Tibial artery (tissue), 4 donors: ENCODE data around the gene SLC41A3.

Source experiments
- DNase-seq, 2 donors: peaks; one replicate each; pipeline ENCODE4 v3.0.0-alpha.2; 2019
- H3K27ac ChIP-seq, 2 donors: fragments of 200-600 bp; sonication (generic) in 1 of 2; 1 replicate in 1 of 2; 2 replicates in 1 of 2; pipeline ENCODE4 v1.5.1; 2018 to 2019; ENCODE audit warnings: mild to moderate bottlenecking in 1 of 2
- H3K27me3 ChIP-seq, 2 donors: fragments of 200-600 bp; sonication (generic) in 1 of 2; one replicate each; pipeline versions ENCODE4 v1.5.1 to v1.6.0; 2016 to 2019
- H3K36me3 ChIP-seq, 3 donors: fragments of 200-600 bp; sonication (generic) in 2 of 3; one replicate each; pipeline ENCODE4 v1.5.1; 2016 to 2019; ENCODE audit warnings: mild to moderate bottlenecking in 2 of 3
- H3K4me1 ChIP-seq, 4 donors: fragments of 200-600 bp; sonication (generic) in 2 of 4; 1 replicate in 3 of 4; 2 replicates in 1 of 4; pipeline ENCODE4 v1.5.1; 2016 to 2019
- H3K4me3 ChIP-seq, 2 donors: fragments of 200-600 bp; sonication (generic) in 1 of 2; 1 replicate in 1 of 2; 2 replicates in 1 of 2; pipeline ENCODE4 v1.5.1; 2018 to 2019; ENCODE audit warnings: mild to moderate bottlenecking in 2 of 2
- H3K9me3 ChIP-seq, 3 donors: fragments of 200-600 bp; sonication (generic) in 1 of 3; one replicate each; pipeline ENCODE4 v1.5.1; 2016 to 2019
- CTCF ChIP-seq, 2 experiments: fragments of 200-600 bp in 1 of 2; fragments of 450-650 bp in 1 of 2; IDR thresholded peaks; one replicate each; pipeline ENCODE4 v1.5.1; 2017 to 2019; ENCODE audit warnings: antibody characterized with exemption in 2 of 2, mild to moderate bottlenecking in 1 of 2, moderate library complexity in 1 of 2
- intact Hi-C: fragments of 100-400 bp; cut with DNase I; formaldehyde crosslinking; loops from one replicate; pipeline ENCODE4 v1.15.0; 2023; ENCODE audit warnings: low total_unique reads

The SLC41A3 gene

GRCh38 chr3:126119008-126119675 is 35.2 kb upstream of the SLC41A3 start:
- Histone ChIP-seq H3K27ac (no peak overlapping the region), H3K4me1 (no peaks in the 10 kb centered on the region), H3K9me3 (no peaks in the 10 kb centered on the region), H3K36me3 (peaks cover 0 to 12% (median 0%) of the 10 kb centered on the region in 3 donors), H3K4me3 (no peak overlapping the region), H3K27me3 (no peaks in the 10 kb centered on the region)
- DNase-seq: no peak
- TF ChIP-seq CTCF (IDR thresholded peaks at IDR 0.05): no peak
- intact Hi-C loops: no loop called here

DNA sequence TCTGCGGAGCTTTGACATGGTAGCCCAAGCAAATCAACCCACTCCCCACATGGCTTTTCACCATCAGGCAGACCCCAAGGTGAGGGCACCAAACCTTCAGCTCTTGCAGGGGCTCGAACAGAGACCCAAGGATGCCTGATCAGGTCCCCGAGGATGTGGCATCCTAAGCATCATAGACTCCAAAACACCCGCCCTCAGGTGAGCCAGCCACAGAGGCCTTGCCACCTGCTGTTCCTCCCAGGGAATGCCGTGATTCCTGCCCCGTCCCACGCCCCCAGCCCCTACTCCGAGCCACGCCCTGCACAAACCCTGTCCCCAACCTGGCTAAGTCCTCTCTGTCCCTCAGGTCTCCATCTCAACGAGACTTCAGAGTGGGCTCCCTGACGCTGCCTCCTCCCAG is 34.7 kb upstream of the SLC41A3 start:
- H3K4me1 ChIP-seq: no peaks in the 10 kb centered on the region
- no peak overlapping the region for H3K27ac ChIP-seq
- TF ChIP-seq CTCF (IDR thresholded peaks at IDR 0.05): no peak
- H3K27me3 ChIP-seq: no peaks in the 10 kb centered on the region
- peak; percentile 10 to 41 for DNase-seq
- H3K9me3 ChIP-seq: no peaks in the 10 kb centered on the region
- peaks cover 0 to 12% (median 0%) of the 10 kb centered on the region in 3 donors for H3K36me3 ChIP-seq
- no peak overlapping the region for H3K4me3 ChIP-seq
- intact Hi-C loops: no loop called here

DNA sequence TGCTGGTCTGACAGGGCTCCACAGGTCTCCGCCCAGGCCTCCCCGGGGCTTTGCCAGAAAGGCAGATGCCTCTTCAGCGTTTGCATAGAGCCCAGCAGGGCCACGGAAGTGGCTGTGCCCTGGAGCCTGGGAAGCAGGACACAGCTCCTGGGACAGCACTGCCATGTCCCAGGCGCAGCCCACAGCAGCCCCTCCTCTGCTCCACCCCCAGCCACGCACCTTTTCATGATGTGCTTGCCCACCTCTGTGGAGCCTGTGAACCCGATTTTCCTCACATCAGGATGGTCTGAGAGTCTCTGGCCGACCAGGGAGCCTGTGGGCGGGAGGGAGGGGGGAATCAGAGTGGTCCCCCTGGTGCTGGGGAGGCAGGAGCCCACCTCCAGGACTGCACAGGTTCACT is 33.9 kb upstream of the SLC41A3 start:
- no peaks in the 10 kb centered on the region for H3K27me3 ChIP-seq
- DNase-seq: peak in 1 of 2 donors; percentile 51

GRCh38 chr3:126117212-126117611 is 33.3 kb upstream of the SLC41A3 start:
- Histone ChIP-seq H3K4me1 (no peaks in the 10 kb centered on the region), H3K4me3 (no peak overlapping the region), H3K27ac (no peak overlapping the region), H3K9me3 (no peaks in the 10 kb centered on the region), H3K36me3 (peaks cover 0 to 12% (median 0%) of the 10 kb centered on the region in 3 donors), H3K27me3 (no peaks in the 10 kb centered on the region)
- DNase-seq: no peak
- intact Hi-C loops: no loop called here
- no peak for TF ChIP-seq CTCF (IDR thresholded peaks at IDR 0.05)

More for the DNA sequence above, 33.9 kb upstream of the SLC41A3 start:
- no peak overlapping the region for H3K4me3 ChIP-seq
- H3K9me3 ChIP-seq: no peaks in the 10 kb centered on the region
- intact Hi-C loops: no loop called here
- H3K36me3 ChIP-seq: peaks cover 0 to 12% (median 0%) of the 10 kb centered on the region in 3 donors
- H3K27ac ChIP-seq: no peak overlapping the region
- H3K4me1 ChIP-seq: no peaks in the 10 kb centered on the region
- no peak for TF ChIP-seq CTCF (IDR thresholded peaks at IDR 0.05)

DNA sequence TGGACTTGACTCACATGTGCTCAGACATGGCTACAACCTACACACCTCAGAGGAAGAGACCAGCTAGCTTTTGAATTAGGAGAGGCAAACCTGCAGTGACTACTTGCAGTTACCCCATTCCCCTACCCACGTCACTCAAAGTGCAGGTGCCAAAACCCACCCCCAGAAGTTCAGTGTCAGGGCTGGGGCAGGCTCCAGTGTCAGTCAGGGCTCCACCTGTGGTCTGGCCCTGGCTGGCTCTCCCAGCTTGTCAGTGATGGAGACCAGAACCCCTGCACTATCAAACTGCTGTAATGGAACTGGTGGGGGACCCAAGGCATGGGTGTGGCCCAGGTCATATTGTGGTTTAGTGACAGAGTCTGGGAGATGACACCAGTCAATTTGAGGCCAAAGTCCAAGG is 32.6 kb upstream of the SLC41A3 start:
- peak; percentile 9 to 51 for DNase-seq

More for the DNA sequence above, 32.6 kb upstream of the SLC41A3 start:
- peaks cover 0 to 8% (median 0%) of the 10 kb centered on the region in 3 donors for H3K36me3 ChIP-seq
- no peak for TF ChIP-seq CTCF (IDR thresholded peaks at IDR 0.05)
- H3K27ac ChIP-seq: no peak overlapping the region
- no peak overlapping the region for H3K4me3 ChIP-seq
- intact Hi-C loops: no loop called here
- H3K27me3 ChIP-seq: no peaks in the 10 kb centered on the region
- no peaks in the 10 kb centered on the region for H3K9me3 ChIP-seq
- H3K4me1 ChIP-seq: no peaks in the 10 kb centered on the region
